Iris pigment epithelial cell (primary cell): Measurements from ENCODE around the gene MAML2.

Experiments
- DNase-seq: peaks from one replicate; pipeline ENCODE4 v3.0.0-alpha.2; 2011; ENCODE audit warnings: low read depth

Gene MAML2

GRCh38 chr11:96318399-96318798 is 24.6 kb downstream of the MAML2 start:
- no peak for DNase-seq

GRCh38 chr11:96317985-96318384 is 25.0 kb downstream of the MAML2 start:
- DNase-seq = no peak

GRCh38 chr11:96317571-96317970 is 25.4 kb downstream of the MAML2 start:
- no peak for DNase-seq

GRCh38 chr11:96316869-96317268 is 26.1 kb downstream of the MAML2 start:
- no peak for DNase-seq

GRCh38 chr11:96315476-96315875 is 27.5 kb downstream of the MAML2 start:
- no peak for DNase-seq

- DNase-seq = peak; percentile 84
These were observed 28.5 kb downstream of the MAML2 start for GRCh38 chr11:96314326-96315020.

GRCh38 chr11:96313163-96313562 is 29.8 kb downstream of the MAML2 start:
- DNase-seq = no peak

GRCh38 chr11:96311120-96311568 is 31.9 kb downstream of the MAML2 start:
- DNase-seq = peak; percentile 77

GRCh38 chr11:96310236-96310635 is 32.8 kb downstream of the MAML2 start:
- peak; percentile 64 for DNase-seq

- no peak for DNase-seq
These were observed 33.4 kb downstream of the MAML2 start for GRCh38 chr11:96309643-96310017.

- no peak for DNase-seq
These were observed 33.9 kb downstream of the MAML2 start for GRCh38 chr11:96309016-96309642.

GRCh38 chr11:96307776-96308140 is 35.2 kb downstream of the MAML2 start:
- DNase-seq = peak; percentile 84

- DNase-seq = peak; percentile 100
These were observed 35.8 kb downstream of the MAML2 start for GRCh38 chr11:96306933-96307775.

GRCh38 chr11:96306600-96306932 is 36.4 kb downstream of the MAML2 start:
- DNase-seq = no peak

- no peak for DNase-seq
These were observed 36.9 kb downstream of the MAML2 start for GRCh38 chr11:96306071-96306470.

GRCh38 chr11:96303980-96304379 is 39.0 kb downstream of the MAML2 start:
- DNase-seq = no peak

- DNase-seq = peak; percentile 91
These were observed 39.9 kb downstream of the MAML2 start for GRCh38 chr11:96303064-96303463.

- no peak for DNase-seq
These were observed 41.2 kb downstream of the MAML2 start for GRCh38 chr11:96301818-96302217.

- DNase-seq = no peak
These were observed 43.7 kb downstream of the MAML2 start for GRCh38 chr11:96299155-96299888.

- no peak for DNase-seq
These were observed 47.6 kb downstream of the MAML2 start for GRCh38 chr11:96295369-96295768.

GRCh38 chr11:96294289-96294688 is 48.7 kb downstream of the MAML2 start:
- no peak for DNase-seq

- DNase-seq = peak; percentile 52
These were observed 49.4 kb downstream of the MAML2 start for GRCh38 chr11:96293598-96294021.
